OCI-LY7 (cell line): Measurements from ENCODE around the gene TNS3.

Source experiments
- CTCF ChIP-seq: fragments of 200-600 bp; sonication (generic); conservative IDR thresholded peaks from 2 replicates; pipeline ENCODE4 v1.5.1; 2014; ENCODE audit warnings: mild to moderate bottlenecking, antibody characterized with exemption, low read length, moderate library complexity, mixed read lengths
- EZH2phosphoT487 ChIP-seq: fragments of 200-600 bp; sonication (generic); IDR thresholded peaks from 2 replicates; pipeline ENCODE4 v1.6.1; 2018; ENCODE audit warnings: low read depth, borderline replicate concordance, mild to moderate bottlenecking, mixed run types, antibody characterized with exemption, low read length, moderate library complexity, mixed read lengths

GRCh38 chr7:47380325-47381133, 201.4 kb downstream of the TNS3 start:
- TF ChIP-seq EZH2phosphoT487 (no peak), CTCF (no peak)
